Measurements from ENCODE around the gene POLR1D. TPM values are rescaled to one million over a fixed set of nuclear protein-coding genes. Genes with fewer than 3 reads are reported as not detected.

Gene POLR1D
- total RNA-seq, 1 experiment from 2014 or later = 161 TPM

DNA sequence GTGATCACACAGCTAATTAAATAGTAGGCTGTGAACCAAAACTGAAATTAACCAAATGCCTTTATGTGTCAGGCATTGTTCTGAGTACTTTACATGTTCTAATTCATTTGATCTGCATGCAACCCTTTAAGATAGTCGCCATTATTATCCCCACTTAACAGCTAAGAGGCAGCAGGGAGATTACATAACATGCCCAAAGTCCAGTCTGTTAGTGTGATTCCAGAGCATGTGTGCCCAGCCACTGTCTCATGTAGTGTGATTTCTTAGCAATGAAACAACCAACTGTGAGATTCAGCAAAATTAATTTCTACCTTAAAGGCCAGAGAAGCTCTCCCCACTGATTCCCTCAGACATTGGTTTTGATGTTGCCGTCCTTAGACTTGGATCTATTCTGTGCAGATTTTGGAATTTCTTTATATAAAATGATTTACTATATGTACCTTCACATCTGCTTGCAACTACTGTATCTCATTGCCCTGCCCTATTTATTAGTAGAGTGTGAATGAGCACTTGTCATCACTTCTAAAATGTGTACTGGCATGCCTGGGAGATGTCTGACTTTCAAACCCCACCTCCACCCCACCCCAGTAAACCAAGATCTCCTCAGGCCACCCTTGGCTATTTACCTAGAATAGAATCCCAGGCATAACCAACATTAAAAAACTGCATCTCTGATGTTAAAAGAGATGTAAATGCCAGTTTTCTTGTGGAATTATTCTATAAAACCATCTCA, 41.2 kb downstream of the POLR1D start:
- H3K36me3 ChIP-seq (ENCODE audit: insufficient read depth, low read length) = peaks cover 12% of the 10 kb centered on the region; the same call in 1 of the 2 replicates

GRCh38 chr13:27663947-27664346, 42.3 kb downstream of the POLR1D start:
- H3K9ac ChIP-seq (ENCODE audit: low read length) = no peak overlapping the region
- DNase-seq = no peak
- 0 out of 2 replicates have a peak, but pooled peaks cover 10% of the 10 kb centered on the region for H4K20me1 ChIP-seq (ENCODE audit: insufficient read depth, low read depth, low read length)
- no peaks in the 10 kb centered on the region for H3K9me3 ChIP-seq (ENCODE audit: low read length)
- no peak overlapping the region for H3K27ac ChIP-seq (ENCODE audit: low read length)
- no peaks in the 10 kb centered on the region for H3K27me3 ChIP-seq (ENCODE audit: low read length)
- no peak overlapping the region for H3K4me3 ChIP-seq (ENCODE audit: low read length)
- H2AFZ ChIP-seq (ENCODE audit: low read length) = no peak overlapping the region
- peaks cover 26% of the 10 kb centered on the region for H3K79me2 ChIP-seq (ENCODE audit: low read length)
- no peaks in the 10 kb centered on the region for H3K4me1 ChIP-seq (ENCODE audit: low read length)
- H3K4me2 ChIP-seq (ENCODE audit: low read depth, low read length, poor library complexity, severe bottlenecking) = no peak overlapping the region
- H3K36me3 ChIP-seq (ENCODE audit: insufficient read depth, low read length) = peaks cover 12% of the 10 kb centered on the region; the same call in 1 of the 2 replicates
- H3K9me2 ChIP-seq (replicated peaks; ENCODE audit: insufficient read depth, low read length) = no peaks in the 10 kb centered on the region

More for the DNA sequence above, 41.2 kb downstream of the POLR1D start:
- no peaks in the 10 kb centered on the region for H3K27me3 ChIP-seq (ENCODE audit: low read length)
- H4K20me1 ChIP-seq (ENCODE audit: insufficient read depth, low read depth, low read length) = 0 out of 2 replicates have a peak, but pooled peaks cover 10% of the 10 kb centered on the region
- no peak overlapping the region for H3K4me3 ChIP-seq (ENCODE audit: low read length)
- H3K4me2 ChIP-seq (ENCODE audit: low read depth, low read length, poor library complexity, severe bottlenecking) = no peak overlapping the region
- no peaks in the 10 kb centered on the region for H3K9me2 ChIP-seq (replicated peaks; ENCODE audit: insufficient read depth, low read length)
- H3K4me1 ChIP-seq (ENCODE audit: low read length) = no peaks in the 10 kb centered on the region
- no peak overlapping the region for H3K9ac ChIP-seq (ENCODE audit: low read length)
- peaks cover 37% of the 10 kb centered on the region for H3K79me2 ChIP-seq (ENCODE audit: low read length)
- no peak for DNase-seq
- no peaks in the 10 kb centered on the region for H3K9me3 ChIP-seq (ENCODE audit: low read length)
- H3K27ac ChIP-seq (ENCODE audit: low read length) = no peak overlapping the region
- H2AFZ ChIP-seq (ENCODE audit: low read length) = no peak overlapping the region

- H3K4me1 ChIP-seq (ENCODE audit: low read length) = no peaks in the 10 kb centered on the region
- no peak overlapping the region for H3K9ac ChIP-seq (ENCODE audit: low read length)
- no peaks in the 10 kb centered on the region for H3K9me3 ChIP-seq (ENCODE audit: low read length)
- H3K27me3 ChIP-seq (ENCODE audit: low read length) = no peaks in the 10 kb centered on the region
- no peak for DNase-seq
- H3K27ac ChIP-seq (ENCODE audit: low read length) = no peak overlapping the region
- peaks cover 15% of the 10 kb centered on the region; the same call in 1 of the 2 replicates for H3K79me2 ChIP-seq (ENCODE audit: low read length)
- peaks cover 12% of the 10 kb centered on the region; the same call in 1 of the 2 replicates for H3K36me3 ChIP-seq (ENCODE audit: insufficient read depth, low read length)
- H4K20me1 ChIP-seq (ENCODE audit: insufficient read depth, low read depth, low read length) = 0 out of 2 replicates have a peak, but pooled peaks cover 10% of the 10 kb centered on the region
- H3K4me3 ChIP-seq (ENCODE audit: low read length) = no peak overlapping the region
- H3K9me2 ChIP-seq (replicated peaks; ENCODE audit: insufficient read depth, low read length) = no peaks in the 10 kb centered on the region
- no peak overlapping the region for H2AFZ ChIP-seq (ENCODE audit: low read length)
- H3K4me2 ChIP-seq (ENCODE audit: low read depth, low read length, poor library complexity, severe bottlenecking) = no peak overlapping the region
Observed at GRCh38 chr13:27665333-27665732, 43.6 kb downstream of the POLR1D start.

- H3K79me2 ChIP-seq (ENCODE audit: low read length) = peaks cover 12% of the 10 kb centered on the region; the same call in 1 of the 2 replicates
- 0 out of 2 replicates have a peak, but pooled peaks cover 10% of the 10 kb centered on the region for H4K20me1 ChIP-seq (ENCODE audit: insufficient read depth, low read depth, low read length)
- H3K9ac ChIP-seq (ENCODE audit: low read length) = no peak overlapping the region
- no peaks in the 10 kb centered on the region for H3K9me2 ChIP-seq (replicated peaks; ENCODE audit: insufficient read depth, low read length)
- no peak overlapping the region for H3K4me3 ChIP-seq (ENCODE audit: low read length)
- no peak overlapping the region for H3K27ac ChIP-seq (ENCODE audit: low read length)
- no peak for DNase-seq
- H2AFZ ChIP-seq (ENCODE audit: low read length) = no peak overlapping the region
- no peaks in the 10 kb centered on the region for H3K4me1 ChIP-seq (ENCODE audit: low read length)
- H3K27me3 ChIP-seq (ENCODE audit: low read length) = no peaks in the 10 kb centered on the region
- no peaks in the 10 kb centered on the region for H3K9me3 ChIP-seq (ENCODE audit: low read length)
- H3K4me2 ChIP-seq (ENCODE audit: low read depth, low read length, poor library complexity, severe bottlenecking) = no peak overlapping the region
- H3K36me3 ChIP-seq (ENCODE audit: insufficient read depth, low read length) = peaks cover 12% of the 10 kb centered on the region; the same call in 1 of the 2 replicates
Observed at GRCh38 chr13:27665761-27666160, 44.1 kb downstream of the POLR1D start.

DNA sequence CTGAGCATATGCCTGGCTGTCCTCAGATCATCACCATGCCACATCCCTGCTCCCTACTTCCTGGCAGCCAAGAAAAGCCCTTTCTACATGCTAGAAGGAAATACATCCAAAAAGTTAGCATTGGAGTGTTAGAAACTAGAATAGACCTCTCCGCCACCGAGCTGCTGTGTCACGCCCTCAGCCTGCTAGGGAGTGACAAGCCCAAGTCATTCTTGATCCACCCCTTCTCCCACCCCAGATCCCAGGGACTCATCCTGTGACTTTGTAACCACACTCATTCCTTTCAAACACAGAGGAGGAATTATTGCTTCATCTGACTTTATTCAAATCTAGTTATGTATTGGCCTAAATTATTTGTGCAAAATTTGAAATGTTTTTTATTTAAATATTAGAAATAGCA, 45.3 kb downstream of the POLR1D start:
- H3K36me3 ChIP-seq (ENCODE audit: insufficient read depth, low read length) = peaks cover 12% of the 10 kb centered on the region; the same call in 1 of the 2 replicates
- 0 out of 2 replicates have a peak, but pooled peaks cover 10% of the 10 kb centered on the region for H4K20me1 ChIP-seq (ENCODE audit: insufficient read depth, low read depth, low read length)
- H3K4me1 ChIP-seq (ENCODE audit: low read length) = no peaks in the 10 kb centered on the region
- no peak overlapping the region for H3K9ac ChIP-seq (ENCODE audit: low read length)
- no peak overlapping the region for H3K4me3 ChIP-seq (ENCODE audit: low read length)
- DNase-seq = no peak
- no peak overlapping the region for H3K27ac ChIP-seq (ENCODE audit: low read length)
- H3K79me2 ChIP-seq (ENCODE audit: low read length) = peaks cover 5% of the 10 kb centered on the region; the same call in 1 of the 2 replicates
- no peaks in the 10 kb centered on the region for H3K9me3 ChIP-seq (ENCODE audit: low read length)
- H3K9me2 ChIP-seq (replicated peaks; ENCODE audit: insufficient read depth, low read length) = no peaks in the 10 kb centered on the region
- no peak overlapping the region for H3K4me2 ChIP-seq (ENCODE audit: low read depth, low read length, poor library complexity, severe bottlenecking)
- no peak overlapping the region for H2AFZ ChIP-seq (ENCODE audit: low read length)
- no peaks in the 10 kb centered on the region for H3K27me3 ChIP-seq (ENCODE audit: low read length)

GRCh38 chr13:27667946-27668345, 46.3 kb downstream of the POLR1D start:
- no peak overlapping the region for H2AFZ ChIP-seq (ENCODE audit: low read length)
- H4K20me1 ChIP-seq (ENCODE audit: insufficient read depth, low read depth, low read length) = 0 out of 2 replicates have a peak, but pooled peaks cover 10% of the 10 kb centered on the region
- DNase-seq = no peak
- H3K27ac ChIP-seq (ENCODE audit: low read length) = no peak overlapping the region
- no peaks in the 10 kb centered on the region for H3K9me2 ChIP-seq (replicated peaks; ENCODE audit: insufficient read depth, low read length)
- H3K9me3 ChIP-seq (ENCODE audit: low read length) = no peaks in the 10 kb centered on the region
- H3K36me3 ChIP-seq (ENCODE audit: insufficient read depth, low read length) = peaks cover 12% of the 10 kb centered on the region; the same call in 1 of the 2 replicates
- H3K79me2 ChIP-seq (ENCODE audit: low read length) = no peaks in the 10 kb centered on the region; the same call in 1 of the 2 replicates
- H3K4me1 ChIP-seq (ENCODE audit: low read length) = no peaks in the 10 kb centered on the region
- H3K4me3 ChIP-seq (ENCODE audit: low read length) = no peak overlapping the region
- H3K9ac ChIP-seq (ENCODE audit: low read length) = no peak overlapping the region
- no peaks in the 10 kb centered on the region for H3K27me3 ChIP-seq (ENCODE audit: low read length)
- no peak overlapping the region for H3K4me2 ChIP-seq (ENCODE audit: low read depth, low read length, poor library complexity, severe bottlenecking)

GRCh38 chr13:27670861-27671260, 49.2 kb downstream of the POLR1D start:
- H3K4me1 ChIP-seq (ENCODE audit: low read length) = no peaks in the 10 kb centered on the region
- H3K9me2 ChIP-seq (replicated peaks; ENCODE audit: insufficient read depth, low read length) = no peaks in the 10 kb centered on the region
- H3K27ac ChIP-seq (ENCODE audit: low read length) = no peak overlapping the region
- H3K9ac ChIP-seq (ENCODE audit: low read length) = no peak overlapping the region
- H3K4me2 ChIP-seq (ENCODE audit: low read depth, low read length, poor library complexity, severe bottlenecking) = no peak overlapping the region
- no peak overlapping the region for H3K4me3 ChIP-seq (ENCODE audit: low read length)
- H3K9me3 ChIP-seq (ENCODE audit: low read length) = no peaks in the 10 kb centered on the region
- DNase-seq = no peak
- H3K27me3 ChIP-seq (ENCODE audit: low read length) = no peaks in the 10 kb centered on the region
- H2AFZ ChIP-seq (ENCODE audit: low read length) = no peak overlapping the region
- no peaks in the 10 kb centered on the region for H3K79me2 ChIP-seq (ENCODE audit: low read length)
- H4K20me1 ChIP-seq (ENCODE audit: insufficient read depth, low read depth, low read length) = no peaks in the 10 kb centered on the region
- peaks cover 8% of the 10 kb centered on the region; the same call in 1 of the 2 replicates for H3K36me3 ChIP-seq (ENCODE audit: insufficient read depth, low read length)

DNA sequence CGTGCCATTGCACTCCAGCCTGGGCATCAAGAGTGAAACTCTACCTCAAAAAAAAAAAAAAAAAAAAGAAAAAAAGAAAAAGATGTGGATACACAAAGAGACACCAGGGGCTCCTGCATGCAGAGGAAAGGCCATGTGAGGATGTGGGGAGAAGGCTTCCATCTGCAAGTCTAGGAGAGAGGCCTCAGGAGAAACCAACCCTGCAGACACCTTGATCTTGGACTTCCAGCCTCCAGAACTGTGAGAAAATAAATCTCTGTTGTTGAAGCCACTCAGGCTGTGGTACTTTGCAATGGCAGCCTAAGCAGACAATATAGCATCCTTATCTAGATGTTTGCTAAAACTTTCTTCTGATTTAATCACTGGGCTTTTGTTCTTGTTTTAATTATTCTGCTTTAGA, 50.3 kb downstream of the POLR1D start:
- no peaks in the 10 kb centered on the region for H3K9me2 ChIP-seq (replicated peaks; ENCODE audit: insufficient read depth, low read length)
- H3K9me3 ChIP-seq (ENCODE audit: low read length) = no peaks in the 10 kb centered on the region
- H2AFZ ChIP-seq (ENCODE audit: low read length) = no peak overlapping the region
- no peak overlapping the region for H3K4me3 ChIP-seq (ENCODE audit: low read length)
- no peak overlapping the region for H3K4me2 ChIP-seq (ENCODE audit: low read depth, low read length, poor library complexity, severe bottlenecking)
- H3K79me2 ChIP-seq (ENCODE audit: low read length) = no peaks in the 10 kb centered on the region
- H3K27me3 ChIP-seq (ENCODE audit: low read length) = no peaks in the 10 kb centered on the region
- H3K27ac ChIP-seq (ENCODE audit: low read length) = no peak overlapping the region
- DNase-seq = no peak
- no peak overlapping the region for H3K9ac ChIP-seq (ENCODE audit: low read length)
- no peaks in the 10 kb centered on the region for H4K20me1 ChIP-seq (ENCODE audit: insufficient read depth, low read depth, low read length)
- no peaks in the 10 kb centered on the region for H3K4me1 ChIP-seq (ENCODE audit: low read length)
- peaks cover under 1% of the 10 kb centered on the region; the same call in 1 of the 2 replicates for H3K36me3 ChIP-seq (ENCODE audit: insufficient read depth, low read length)
